Measurements from ENCODE around the gene MARK3.

MARK3 gene

GRCh38 chr14:103444837-103445524, 59.8 kb downstream of the MARK3 start:
- no peak for DNase-seq

DNA sequence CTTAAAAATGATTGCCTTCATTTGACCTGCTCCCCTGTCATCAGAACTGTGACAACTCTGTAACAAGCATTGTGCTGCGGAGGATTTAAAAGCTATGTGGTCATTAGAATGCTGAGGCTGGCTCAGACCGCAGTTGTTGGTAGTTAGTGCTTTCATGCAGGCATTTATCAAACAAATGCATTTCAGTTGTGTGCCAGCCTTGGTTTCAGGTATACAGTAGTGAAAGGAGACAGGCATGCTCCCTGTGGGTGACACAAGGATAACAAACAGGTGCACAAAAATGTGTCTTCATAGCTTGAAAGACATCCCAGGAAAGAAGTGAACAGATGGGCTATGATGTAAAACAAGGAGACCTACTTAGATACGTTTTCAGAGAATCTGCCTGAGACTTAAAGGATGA, 60.6 kb downstream of the MARK3 start:
- no peak for DNase-seq

DNA sequence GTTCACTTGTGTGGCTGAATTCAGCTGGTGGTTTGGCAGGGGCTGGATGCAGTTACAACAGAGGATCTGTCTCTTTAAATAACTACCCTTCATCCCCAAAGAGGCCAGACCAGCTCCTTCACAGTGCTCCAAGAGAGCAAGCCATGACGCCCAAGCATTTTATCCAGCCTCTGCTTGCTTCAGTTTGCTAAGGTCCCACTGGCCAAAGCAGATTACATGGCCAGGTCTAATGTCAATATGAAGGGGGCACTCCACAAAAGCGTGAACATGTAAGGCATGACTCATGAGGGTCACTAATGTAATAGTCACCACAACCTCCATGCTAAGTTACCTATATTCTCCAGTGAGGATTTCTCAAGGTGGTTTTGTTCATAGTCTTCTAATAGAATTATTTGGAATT, 62.9 kb downstream of the MARK3 start:
- DNase-seq, result no peak

GRCh38 chr14:103449634-103450161, 64.5 kb downstream of the MARK3 start:
- no peak for DNase-seq

- no peak for DNase-seq
Measured at GRCh38 chr14:103450416-103450815, 65.2 kb downstream of the MARK3 start.

DNA sequence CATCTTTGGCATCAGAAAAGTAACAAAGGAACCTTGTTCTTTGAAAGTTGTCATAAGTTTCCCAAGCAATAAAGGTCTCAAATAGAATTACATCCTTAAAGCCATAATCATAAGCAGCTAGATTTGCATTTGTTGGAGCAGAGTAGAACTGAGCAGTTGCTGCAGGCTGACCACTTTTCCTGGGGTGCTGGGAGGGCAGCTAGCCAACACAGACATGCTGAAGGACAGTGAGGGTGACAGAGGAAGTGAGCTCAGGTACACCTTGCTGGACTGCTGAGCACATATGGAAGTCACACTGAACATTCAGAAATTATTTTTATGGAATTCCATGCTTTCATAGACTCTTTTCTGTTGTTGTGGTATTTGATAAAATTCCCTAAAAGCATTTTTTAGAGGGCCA, 66.2 kb downstream of the MARK3 start:
- no peak for DNase-seq

- no peak for DNase-seq
Measured at GRCh38 chr14:103453791-103454190, 68.6 kb downstream of the MARK3 start.

DNA sequence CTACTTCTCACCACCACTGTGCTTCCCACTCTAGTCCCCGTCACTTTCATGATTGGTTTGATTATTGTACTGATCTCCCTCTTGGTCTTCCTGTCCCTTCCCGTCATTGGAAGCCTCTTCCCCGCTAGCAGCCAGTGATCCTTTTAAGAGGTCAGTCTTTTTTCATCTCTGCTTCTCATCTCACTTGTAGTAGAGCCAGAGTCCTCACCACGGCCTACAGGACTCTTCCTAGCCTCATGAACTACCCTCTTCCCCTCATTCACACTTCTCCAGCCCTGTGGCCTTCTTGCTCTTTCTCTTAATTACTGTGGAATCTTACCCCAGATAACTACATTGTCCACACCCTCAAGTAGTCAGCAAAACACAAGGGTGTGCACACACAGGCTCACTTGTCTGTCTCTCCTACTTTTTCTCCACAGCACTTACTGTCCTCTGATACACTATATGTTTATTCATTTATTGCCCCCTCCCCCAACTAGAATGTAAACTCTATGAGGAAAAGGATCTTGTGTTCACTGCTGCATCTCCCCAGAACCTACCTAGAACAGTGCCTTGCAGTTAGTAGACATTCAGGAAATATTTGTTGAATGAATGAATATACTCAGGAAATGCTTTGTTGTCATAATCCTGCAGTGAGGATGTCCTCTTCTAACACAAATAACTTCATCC, 71.1 kb downstream of the MARK3 start:
- DNase-seq, result no peak

DNA sequence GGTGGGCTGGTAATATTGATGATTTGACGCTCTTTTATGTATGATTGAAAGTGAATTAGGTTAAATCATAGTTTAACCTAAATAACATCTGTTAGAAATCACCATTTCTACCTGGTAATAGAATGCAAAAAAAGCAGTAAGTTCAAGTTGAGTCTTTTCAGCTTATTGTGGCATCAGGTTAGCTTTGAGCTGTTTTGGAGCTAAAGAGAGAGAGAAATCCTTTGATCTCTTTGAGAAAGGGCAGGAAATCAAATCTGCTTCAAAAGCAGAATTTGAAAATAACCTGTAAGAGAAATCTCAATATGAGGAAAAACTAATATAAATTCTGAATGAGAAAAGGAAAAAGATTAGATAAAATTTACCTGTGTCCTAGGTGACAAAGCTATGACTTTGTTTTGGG, 75.2 kb downstream of the MARK3 start:
- no peak for DNase-seq

DNA sequence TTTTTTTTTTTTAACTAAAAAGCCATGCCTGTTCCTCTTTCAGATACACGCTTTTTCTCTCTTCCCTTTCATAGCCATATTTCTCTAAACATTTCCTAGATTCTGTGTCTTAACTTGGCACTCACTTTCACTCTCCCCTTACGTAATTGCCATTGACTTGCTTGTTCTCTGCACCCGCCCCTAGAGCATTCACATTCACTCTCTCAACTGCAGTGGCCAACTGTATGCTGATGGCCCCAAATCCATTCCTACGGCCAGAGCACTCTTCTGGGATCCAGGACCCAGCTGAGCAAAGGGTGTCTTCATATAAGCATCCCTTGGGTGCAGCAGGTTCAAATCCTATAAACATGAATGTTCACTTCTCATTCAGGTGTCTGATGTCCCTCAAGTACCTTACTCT, 77.9 kb downstream of the MARK3 start:
- no peak for DNase-seq

DNA sequence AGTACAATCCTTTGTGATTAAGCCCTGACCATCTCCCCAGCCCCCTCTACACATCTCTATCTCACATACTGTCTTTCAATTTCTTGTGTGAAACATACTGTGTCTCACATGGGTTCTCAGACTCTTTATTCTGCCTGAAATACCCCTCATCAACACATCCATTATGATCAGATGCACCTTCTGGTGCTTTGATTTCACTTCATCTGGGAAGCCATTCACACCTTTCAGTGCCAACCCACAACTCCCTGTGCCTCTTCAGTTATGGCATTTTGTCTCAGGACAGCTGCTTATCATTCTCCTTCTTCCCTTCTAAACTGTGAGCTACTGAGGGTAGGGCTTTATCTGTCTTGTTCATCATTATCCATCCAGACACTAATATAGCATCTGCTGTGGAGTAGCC, 78.6 kb downstream of the MARK3 start:
- DNase-seq, result no peak

DNA sequence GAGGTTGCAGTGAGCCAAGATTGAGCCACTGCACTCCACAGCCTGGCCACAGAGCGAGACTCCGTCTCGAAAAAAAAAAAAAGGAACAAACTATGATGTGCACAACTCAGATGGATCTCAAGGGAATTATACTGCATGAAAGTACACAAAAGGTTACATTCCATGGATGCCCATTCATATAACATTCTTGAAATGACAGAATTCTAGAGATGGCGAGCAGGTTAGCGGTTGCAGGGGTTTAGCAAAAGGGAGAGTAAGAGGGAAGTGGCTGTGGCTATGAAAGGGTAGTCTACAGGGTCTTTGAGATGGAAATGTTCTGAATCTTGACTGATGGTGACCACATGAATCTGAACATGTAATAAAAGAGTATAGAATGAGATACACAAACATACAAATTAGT, 87.7 kb downstream of the MARK3 start:
- no peak for DNase-seq

GRCh38 chr14:103474893-103475292, 89.7 kb downstream of the MARK3 start:
- DNase-seq, result no peak

DNA sequence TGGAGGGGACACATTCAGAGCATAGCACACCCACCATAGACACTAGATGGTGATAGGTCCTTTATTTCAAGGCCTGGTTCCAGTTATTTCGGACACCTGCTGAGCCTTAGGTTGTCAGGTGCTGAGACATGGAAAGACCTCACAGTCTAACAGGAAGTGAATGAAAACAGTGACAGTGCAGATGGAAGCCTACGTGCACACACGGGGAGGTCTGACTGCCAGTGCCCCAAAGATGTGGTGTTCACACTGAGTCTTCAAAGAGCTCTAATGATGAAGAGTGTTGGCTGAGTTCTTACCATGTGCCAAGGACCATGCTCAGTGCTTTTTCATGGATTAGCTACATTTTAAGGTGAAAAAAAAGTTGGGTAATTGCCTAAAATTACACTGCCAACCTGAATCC, 90.8 kb downstream of the MARK3 start:
- DNase-seq, result no peak

- DNase-seq, result no peak
Measured at GRCh38 chr14:103476631-103477030, 91.4 kb downstream of the MARK3 start.

DNA sequence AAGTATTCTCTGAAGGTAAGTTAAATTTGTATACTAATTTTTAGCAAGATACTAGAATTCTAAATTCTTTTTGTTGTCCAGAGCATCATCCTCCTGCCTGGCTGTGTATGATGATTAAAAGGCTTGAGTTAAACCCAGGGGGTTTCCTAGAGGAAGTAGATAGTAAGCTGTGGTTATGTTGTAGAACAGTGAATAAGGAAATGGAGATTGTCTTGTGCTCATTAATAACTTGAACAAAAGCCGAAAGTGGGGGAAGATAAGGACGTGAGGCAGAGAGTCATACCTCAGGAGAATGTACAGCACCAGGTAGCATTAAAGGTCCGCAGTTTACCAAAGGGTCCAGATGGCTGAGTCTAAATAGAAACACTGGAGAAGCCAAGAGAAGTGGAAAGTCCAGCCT, 95.4 kb downstream of the MARK3 start:
- no peak for DNase-seq

DNA sequence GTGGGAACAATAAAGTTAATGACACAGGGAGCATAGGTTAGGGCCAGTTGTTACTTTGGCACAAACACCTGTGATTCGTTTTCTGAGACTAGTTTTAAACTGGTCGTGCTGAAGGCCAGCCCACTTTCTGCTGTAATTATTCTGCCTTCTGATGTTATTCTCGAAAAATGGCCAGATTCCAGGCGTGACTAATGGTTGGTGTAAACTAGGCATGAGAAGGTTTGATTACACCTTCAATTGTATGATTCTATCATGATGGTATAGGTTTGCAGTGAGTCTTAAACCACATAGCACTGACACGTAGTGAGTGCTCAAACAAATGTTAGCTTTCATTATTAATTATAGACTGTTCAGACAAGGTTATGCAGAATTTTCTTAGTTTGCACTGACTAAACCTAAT, 98.4 kb downstream of the MARK3 start:
- DNase-seq, result no peak

GRCh38 chr14:103485504-103485903, 100.3 kb downstream of the MARK3 start:
- DNase-seq, result no peak

- no peak for DNase-seq
Measured at GRCh38 chr14:103488071-103488470, 102.9 kb downstream of the MARK3 start.

DNA sequence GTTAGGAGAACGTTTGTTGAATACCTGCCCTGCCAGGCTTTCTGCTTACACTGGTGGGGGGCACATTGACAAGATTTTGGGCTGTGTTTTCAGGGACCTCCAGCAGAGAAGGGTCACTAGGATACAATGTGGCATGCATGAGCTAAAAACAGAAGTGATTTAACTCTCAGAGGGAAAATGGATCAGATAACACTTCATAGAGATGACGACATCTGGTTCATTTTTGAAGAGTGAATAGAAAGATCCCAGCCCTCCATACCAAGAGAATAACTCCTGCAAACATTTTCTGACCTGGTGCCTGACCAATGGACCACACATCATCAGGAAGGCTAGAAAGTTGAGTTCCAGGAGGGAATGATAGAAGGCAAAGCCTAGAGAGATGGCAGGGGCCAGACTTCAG, 103.7 kb downstream of the MARK3 start:
- no peak for DNase-seq

- no peak for DNase-seq
Measured at GRCh38 chr14:103489621-103490020, 104.4 kb downstream of the MARK3 start.

DNA sequence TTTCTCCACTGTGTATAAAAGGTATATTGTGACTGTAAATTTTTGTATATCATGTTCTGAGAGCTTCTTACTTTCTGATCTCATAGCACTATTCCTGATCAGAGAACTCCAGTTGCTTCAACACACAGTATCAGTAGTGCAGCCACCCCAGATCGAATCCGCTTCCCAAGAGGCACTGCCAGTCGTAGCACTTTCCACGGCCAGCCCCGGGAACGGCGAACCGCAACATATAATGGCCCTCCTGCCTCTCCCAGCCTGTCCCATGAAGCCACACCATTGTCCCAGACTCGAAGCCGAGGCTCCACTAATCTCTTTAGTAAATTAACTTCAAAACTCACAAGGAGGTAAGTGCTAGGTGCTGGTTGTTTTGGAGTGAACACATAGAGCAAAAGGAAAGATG, 106.5 kb downstream of the MARK3 start:
- no peak for DNase-seq

- DNase-seq, result no peak
Measured at GRCh38 chr14:103492156-103492925, 107.1 kb downstream of the MARK3 start.

- DNase-seq, result no peak
Measured at GRCh38 chr14:103495854-103496253, 110.6 kb downstream of the MARK3 start.

All from NCI-H1092 treated with DMSO at 0.1 percent for 48 hours (cell line).